Superior temporal gyrus (tissue), 1 donor: ENCODE results near the gene HTR1E.
A peak's percentile ranks its signal among the peaks of the same experiment; 100 is the strongest.
"Not testable (repeated sequence)": the region's sequence is repeated elsewhere in the genome, so short reads cannot be mapped to it uniquely, and the experiment has no call there.

Source experiments
- DNase-seq: peaks from one replicate; pipeline ENCODE4 v3.0.0-alpha.2; 2016; ENCODE audit errors: extremely low spot score

HTR1E gene, protein sequence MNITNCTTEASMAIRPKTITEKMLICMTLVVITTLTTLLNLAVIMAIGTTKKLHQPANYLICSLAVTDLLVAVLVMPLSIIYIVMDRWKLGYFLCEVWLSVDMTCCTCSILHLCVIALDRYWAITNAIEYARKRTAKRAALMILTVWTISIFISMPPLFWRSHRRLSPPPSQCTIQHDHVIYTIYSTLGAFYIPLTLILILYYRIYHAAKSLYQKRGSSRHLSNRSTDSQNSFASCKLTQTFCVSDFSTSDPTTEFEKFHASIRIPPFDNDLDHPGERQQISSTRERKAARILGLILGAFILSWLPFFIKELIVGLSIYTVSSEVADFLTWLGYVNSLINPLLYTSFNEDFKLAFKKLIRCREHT

DNA sequence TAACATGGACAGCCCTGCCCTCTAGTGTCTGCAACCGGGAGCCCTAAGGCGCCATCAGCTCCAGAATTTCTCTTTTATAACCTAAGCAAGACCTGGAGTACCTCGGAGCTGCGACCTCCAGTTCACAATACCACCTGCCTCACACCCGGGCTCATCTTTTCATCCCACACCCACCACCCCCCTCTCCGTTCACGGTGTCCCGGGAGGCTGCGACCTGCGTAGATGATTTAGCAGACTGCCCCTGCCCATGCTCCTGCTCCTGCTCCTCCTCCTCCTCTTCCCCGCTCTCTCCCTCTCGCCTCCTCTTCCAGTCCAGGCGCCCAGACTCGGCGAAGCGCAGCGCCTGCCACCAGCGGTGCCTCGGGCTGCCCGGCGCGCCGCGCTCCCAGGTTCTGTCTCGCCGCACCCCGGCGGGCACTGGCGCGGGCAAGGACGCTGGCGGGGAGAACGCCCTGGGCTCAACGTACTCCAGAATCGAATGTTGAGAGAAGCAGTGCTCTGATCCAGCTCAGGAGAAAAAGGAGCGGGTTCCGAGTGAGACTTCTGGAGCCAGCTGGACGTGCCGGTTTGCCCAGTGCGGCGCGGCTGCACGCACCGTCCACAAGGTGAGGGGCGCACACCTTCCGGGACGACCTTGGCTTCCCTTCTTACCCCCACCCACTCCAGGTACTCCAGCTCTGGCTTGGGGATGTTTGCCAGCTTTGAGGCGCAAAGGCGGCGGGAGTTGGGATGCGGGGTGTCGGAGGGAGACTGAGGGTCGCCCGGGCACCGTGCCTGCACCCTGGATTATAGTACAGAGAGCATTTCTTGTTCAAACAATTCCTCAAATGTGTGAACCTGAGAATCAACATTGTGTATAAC lies at the start of gene HTR1E:
HTR1E (plus strand) TSS at position 310 of the 861 bp plus-strand sequence. CDS start 77,807 bp downstream, outside the sequence.
- DNase-seq: peak; percentile 53

DNA sequence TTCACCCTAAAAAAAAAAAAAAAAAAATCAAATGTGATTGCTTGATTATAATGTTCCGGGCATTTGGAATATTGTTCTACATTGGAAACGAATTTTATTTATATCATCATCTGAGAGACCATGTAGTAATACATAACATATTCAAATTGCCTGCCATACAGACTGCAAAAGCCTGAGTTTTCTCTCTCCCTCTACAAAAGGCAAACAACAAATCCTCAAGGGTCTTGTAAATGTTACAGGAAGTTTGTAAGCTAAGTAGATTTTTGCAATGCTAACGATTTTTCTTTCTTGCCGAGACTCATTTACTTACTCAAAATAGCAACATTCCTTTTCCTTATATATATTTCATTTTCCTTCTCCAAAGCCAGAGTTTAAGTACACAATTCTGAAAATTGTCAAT lies 49.0 kb upstream of the HTR1E start:
- DNase-seq: no peak

DNA sequence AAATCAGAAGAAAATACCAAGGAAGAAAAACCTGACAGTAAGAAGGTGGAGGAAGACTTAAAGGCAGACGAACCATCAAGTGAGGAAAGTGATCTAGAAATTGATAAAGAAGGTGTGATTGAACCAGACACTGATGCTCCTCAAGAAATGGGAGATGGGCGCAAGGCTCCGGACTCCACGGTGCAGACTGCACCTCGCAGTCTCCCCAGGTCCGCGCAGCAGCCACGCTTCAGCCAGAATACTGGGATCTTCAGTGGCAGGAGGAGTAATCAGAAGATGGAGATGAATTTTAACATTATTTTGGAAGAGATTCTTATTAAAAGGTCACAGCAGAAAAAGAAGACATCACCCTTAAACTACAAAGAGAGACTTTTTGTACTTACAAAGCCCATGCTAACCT lies 40.1 kb upstream of the HTR1E start:
- DNase-seq: not testable (repeated sequence)

DNA sequence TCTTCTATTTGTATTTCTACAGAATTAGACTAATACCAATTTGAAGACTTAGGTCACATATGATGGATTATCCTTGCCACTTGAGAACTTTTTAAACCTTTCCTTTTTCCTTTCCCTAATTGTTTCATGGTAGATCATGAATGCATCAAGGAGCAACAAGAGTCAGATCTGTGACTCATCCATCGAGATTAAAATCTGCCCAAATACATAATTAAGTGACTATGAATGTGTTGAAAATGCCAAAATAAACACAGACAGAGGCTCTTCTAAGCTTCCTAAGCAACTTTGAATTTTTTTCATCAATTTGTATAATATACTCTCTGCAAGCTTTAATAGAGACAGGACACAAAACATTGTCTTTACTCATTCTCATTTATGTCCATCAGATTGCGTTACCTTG lies 23.5 kb upstream of the HTR1E start:
- DNase-seq: no peak

DNA sequence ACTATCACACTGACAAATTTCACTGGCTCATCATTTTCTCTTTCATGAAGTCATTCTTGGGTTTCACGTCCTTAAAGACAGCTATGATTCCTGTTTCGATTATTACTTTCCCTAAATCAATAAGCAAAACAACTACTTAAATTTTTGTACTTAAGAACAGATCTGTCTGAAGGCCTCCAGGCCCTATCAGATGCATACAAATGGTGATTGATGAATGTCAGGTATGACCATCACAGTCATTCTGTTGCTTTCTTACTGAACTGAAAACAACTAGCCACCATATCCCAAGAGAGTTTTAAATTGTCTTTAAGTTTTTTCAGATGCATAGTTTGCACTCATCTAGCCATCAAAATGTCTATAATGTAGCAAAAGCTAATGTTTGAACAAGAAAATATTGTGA lies 20.9 kb upstream of the HTR1E start:
- DNase-seq: no peak

DNA sequence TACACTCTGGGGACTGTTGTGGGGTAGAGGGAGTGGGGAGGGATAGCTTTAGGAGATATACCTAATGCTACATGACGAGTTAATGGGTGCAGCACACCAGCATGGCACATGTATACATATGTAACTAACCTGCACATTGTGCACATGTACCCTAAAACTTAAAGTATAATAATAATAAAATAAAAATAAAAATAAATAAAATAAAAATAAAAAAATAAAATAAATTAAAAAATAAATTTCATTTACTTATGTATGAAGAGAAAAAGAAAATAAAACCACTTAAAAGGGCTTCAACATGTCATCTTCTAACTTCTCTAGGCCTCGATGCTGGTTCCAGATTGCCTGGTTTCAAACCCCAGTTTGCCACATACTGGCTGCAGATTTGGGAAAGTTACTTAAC lies 10.2 kb upstream of the HTR1E start:
- not testable (repeated sequence) for DNase-seq

DNA sequence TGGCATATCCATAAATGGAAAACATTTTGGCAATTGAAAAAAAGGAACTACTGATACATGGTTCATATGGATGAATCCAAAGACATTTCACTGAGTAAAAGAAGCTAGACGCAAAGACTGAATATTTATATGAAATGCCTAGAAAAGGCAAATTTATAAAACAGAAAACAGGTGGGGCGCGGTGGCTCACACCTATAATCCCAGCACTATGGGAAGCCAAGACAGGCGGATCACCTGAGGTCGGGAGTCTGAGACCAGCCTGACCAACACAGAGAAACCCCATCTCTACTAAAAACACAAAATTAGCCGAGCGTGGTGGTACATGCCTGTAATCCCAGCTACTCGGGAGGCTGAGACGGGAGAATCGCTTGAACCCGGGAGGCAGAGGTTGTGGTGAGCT lies 9.5 kb upstream of the HTR1E start:
- DNase-seq: not testable (repeated sequence)

DNA sequence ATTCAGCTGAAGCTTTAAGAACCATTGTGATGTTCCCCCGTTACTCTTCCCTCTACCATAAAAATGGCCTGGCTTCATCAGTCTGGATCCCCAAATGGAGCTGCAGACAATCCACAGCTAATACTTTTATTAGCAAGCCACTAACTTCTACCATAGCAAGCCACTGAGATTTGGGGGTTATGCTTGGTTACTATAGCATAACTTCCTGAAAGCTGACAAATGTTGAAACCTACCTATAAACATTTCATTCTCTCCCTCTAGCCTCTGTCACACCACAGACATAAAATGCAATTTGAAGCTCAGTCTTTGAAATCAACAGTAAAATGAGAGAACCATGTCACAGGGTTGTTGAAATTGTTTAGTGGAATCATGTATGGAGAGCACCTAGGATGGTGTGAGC lies 3.0 kb upstream of the HTR1E start:
- no peak for DNase-seq

DNA sequence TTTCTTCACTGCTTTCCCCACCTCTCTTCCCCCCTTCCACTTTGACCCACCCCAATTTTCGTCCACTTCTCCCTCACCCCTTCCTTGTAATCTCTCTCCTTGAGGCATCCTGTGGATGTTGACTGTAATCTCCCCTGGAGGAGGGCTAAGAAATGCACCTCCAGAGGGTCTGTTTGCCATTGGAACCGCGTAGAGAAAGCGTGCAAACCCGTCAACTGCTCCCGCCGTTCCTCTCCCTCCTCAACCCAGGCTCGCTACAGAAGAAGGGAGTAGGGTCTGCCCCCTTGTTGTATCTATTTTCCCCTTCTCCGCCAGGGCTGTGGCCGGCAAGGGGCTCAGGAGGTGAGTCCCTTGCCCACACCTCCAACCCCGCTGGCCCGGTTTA lies 502 bp upstream of the HTR1E start:
- no peak for DNase-seq

DNA sequence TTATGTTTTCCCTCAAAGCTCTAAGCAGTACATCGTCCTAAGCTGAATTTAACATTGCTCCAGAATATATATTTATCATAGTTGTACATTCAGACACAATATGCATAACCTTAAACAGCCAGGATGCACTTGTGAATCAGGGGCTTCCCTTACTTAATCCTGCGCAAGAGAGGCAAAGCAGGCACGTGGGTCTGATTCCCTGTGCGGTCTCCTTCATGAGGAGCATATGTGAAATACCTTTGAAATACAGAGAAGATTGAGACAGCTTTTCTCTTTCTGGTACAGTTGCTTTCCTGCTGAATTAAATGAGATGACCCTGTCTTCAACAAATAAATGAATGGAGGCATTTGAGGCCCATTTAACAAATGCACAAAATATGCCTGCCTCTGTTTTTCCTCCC lies 1.5 kb downstream of the HTR1E start:
- peak; percentile 24 for DNase-seq

DNA sequence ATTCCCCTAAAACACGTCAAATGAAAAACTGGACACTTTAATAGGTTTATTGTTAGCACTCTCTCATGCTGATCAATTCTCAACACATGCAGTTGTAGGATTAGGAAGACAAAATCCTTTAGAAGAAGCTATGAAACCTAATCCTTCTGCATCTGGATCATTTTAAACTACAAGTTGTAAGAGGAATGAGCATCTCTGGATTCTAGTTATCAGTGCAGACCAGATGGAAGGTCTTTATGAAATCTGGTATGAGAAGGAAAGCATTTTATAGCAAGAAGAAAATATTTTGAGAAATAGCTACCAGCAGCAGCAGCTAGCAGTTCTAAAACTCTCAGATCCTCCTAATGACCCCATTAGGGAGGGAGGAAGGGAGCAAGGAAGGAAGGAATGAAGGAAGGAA lies 4.1 kb downstream of the HTR1E start:
- no peak for DNase-seq

DNA sequence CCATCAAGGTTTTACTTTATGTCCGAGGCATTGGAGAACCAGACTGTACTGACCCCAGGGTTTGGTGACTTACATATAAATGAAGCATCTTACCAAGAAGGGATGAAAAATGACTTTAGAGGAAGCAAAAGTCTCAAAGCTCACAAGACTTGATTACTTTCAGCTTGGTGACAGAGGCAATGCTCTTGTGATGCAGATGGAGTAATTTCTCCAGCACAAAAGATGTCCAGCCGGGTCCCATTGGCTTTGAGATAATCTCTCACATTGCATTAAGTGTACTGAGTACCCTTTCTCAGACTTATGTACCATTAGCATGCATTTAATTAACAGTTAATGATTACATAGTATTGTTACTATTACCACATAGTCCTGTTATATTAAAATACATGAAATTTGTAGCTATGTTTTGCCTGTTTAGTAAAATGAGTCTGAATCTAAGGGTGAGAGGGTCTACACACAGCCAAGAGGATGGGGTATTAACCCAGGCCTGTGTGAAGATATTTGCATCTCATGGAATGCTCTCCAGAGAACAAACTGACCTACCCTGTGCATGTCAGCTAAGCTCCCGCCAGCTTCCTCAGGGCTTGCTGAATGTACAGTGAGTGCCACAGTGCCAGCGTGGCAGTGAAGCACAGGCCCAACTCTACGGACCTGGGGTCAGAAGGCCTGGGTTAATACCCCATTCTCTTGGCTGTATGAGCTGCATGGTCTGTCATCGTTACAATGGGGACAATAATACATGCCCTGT lies 5.6 kb downstream of the HTR1E start:
- no peak for DNase-seq

DNA sequence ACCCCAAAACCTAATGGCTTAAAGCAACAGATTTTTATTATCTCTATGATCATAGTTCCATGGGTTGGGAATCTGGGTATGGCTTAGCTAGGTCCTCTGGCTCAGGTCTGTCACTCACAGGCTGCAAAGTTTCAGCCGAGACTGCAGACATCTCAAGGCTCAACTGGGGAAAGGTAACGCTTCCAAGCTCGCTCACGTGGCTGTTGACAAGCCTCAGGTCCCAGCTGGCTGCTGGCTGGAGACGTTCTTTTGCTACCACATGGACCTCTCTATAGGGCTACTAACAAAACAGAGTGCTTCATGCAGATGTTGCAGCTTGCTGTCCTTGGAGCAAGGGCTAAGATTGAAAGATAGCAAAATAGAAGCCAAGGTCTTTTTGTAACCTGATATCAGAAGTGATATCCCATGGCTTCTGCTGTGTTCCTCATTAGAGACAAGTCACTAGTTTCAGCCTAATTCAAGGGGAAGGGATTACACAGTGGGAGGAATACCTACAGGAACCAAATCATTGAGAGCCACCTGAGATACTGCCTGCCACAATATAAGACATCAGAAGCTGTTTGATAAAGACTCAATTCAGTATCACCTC lies 6.6 kb downstream of the HTR1E start:
- no peak for DNase-seq

DNA sequence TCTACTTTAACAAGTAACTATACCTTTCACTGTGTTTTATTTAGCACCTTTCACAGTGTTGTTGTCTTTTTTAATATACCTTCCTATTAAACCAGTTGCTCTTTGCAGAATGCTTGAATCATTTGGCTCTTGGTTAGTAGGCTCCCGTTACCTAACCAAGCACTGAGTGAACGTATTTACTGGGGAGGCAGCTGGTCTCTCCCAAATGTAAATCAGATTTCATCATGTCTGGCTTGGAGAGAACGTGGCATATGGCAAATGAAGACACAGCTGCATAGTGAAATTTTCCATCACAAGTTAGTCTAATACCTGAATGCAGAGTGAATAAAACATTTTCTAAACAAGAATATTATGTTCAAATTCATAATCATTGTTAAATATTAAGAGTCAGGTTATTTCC lies 12.4 kb downstream of the HTR1E start:
- DNase-seq: peak; percentile 57

DNA sequence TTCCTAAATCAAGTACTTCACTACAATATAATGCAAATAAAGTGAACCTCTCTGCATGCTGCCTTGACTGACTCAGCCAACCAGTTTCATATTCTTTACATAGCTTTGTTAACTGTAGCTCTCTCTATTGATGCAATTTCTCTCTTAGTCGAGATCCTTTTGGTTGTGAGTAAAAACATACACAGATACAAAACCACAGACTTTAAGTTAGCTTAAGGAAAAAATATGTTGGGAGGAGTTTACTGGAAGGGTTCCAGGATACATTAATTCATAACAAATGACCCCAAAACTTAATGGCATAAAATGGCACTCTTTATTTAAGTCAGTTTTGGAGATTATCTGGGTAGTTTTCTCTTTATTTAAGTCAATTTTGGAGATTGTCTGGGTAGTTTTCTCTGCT lies 15.7 kb downstream of the HTR1E start:
- no peak for DNase-seq

DNA sequence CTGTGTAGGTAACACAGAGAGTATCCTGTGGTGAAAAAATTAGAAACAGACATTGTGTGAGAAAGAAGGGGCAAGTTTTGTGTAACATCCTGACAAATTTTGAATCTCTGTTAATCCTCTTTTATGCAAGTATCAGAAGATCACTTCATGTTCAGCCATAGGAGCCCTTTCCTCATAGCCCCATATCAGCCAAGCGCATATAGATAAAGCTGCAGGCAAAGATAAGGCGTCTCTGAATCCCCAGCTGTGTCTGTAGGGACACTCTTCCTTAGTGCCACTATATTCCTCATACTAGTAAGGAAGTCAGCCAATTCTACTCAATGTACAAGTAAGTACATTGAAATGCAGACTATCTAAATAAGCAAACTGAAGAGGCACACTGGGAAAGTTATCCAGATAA lies 22.3 kb downstream of the HTR1E start:
- DNase-seq: no peak

DNA sequence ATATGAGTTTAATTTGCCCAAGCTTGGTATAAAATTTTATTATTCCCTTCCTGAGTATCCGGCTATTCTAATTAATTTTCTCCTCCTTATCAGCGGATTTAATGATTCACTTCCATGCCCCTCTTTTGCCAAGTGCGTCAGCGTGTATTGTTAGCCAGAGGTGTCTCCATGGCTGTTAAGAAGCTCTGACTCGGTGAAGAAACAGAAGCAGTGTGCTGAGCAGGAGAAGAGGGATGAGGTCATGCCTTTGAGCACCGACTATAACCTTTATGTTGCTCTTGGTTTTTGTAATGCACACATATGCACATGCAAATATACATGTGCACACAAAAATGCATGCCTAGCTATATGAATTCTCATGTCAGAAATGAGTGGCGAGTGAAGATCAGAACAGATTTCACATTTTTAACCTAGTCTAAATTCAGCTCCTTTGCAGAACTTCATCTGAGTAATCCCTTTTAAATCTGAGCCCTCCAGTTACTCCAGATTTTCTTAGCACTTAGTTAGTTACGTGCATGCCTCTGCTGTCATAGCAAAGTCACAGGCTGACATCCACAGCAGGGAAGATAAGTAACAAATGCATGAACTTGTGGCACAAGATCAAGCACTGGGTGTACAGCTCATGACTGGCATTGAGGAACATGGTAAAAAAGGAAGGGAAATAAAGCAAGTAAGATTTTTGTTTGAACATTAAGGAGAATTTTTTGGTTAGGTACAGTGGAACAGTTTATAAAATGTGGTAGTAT lies 24.3 kb downstream of the HTR1E start:
- DNase-seq: no peak

DNA sequence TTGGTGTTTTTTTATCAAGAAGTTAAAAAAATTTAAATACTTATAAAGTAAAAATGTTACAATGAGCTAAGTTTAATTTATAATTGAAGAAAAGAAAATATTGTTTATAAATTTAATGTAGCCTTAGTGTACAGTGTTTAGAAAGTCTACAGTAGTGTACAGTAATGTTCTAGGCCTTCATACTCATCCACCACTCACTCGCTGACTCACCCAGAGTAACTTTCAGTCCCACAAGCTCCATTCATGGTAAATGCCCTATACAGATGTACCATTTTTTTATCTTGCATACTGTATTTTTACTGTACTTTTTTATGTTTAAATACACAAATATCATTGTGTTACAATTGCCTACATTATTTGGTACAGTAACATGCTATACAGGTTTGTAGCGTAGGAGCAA lies 26.0 kb downstream of the HTR1E start:
- no peak for DNase-seq

DNA sequence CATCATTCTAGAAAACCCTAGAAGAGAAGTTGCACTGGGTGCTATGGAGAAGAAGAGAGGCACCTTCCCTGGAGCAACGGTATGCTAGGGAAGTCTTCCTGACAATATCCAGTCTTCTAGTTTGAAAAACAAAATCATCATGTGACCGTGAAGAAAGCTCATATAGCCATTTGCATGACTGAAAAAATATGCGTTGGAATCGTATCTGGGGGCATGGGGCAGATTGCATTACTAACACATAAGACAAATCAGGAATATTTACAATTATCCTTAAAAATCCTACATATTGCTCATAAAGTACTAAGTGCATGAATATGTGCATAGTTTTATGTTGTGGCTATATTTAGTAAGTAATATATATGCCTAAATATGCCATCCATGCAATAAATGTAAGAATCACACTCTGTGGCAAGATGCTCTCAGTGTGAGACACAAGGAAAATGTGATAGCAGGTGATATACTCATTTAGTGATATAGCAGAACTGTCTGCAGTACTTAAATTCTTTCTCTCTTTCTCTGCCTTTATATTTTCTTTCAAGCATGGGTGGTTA lies 26.8 kb downstream of the HTR1E start:
- DNase-seq: no peak

DNA sequence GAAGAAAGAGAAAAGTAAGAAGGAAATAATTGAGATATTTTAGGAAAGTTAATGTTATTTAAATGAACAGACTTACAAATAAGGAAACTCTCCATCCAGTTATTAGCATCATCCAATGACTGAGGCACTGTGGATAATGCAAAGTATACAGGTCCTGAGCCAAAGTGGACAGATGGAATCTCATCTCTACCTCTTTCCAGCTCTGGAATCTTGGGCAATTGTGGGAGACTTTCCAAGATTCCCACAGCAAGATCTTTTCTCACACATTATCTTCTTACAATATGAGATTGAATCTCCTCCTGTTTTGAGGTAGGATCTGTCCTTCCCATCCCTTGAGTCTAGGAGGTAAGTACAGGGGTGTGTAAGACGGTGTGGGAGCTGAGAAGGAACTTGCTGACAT lies 28.9 kb downstream of the HTR1E start:
- DNase-seq: no peak

DNA sequence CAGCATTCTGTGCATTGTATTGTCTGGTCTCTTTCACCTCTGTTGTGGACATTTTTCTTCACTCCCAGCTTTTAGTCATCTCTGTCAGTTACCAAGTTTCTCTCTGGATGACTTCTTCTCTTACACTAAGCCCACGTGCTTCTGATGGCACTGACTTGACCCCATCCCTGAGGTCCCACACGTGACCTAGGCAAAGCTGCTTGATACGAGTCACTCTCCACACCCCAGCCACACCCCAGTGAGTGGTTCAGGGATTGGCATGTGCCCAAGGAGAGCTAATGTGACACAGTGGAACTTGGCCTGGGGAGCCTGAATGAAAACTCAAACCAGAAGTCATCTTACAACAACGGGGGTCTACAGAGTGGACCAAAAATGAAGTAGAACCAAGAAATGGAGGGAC lies 32.2 kb downstream of the HTR1E start:
- DNase-seq: no peak
